K562 (cell line): ENCODE data around the gene C11orf91. TPM values are rescaled to one million over a fixed set of nuclear protein-coding genes. Genes with fewer than 3 reads are reported as not detected.

ENCODE experiments used
- CBFA2T3 ChIP-seq: fragments of 450-650 bp; IDR thresholded peaks from 2 replicates; pipeline ENCODE4 v1.6.1; 2017
- ETS2 ChIP-seq: IDR thresholded peaks from 2 replicates; pipeline ENCODE4 v1.6.1; 2016; ENCODE audit warnings: borderline replicate concordance, missing genetic modification characterization, mild to moderate bottlenecking, moderate library complexity, missing compliant biosample characterization; ENCODE audit not compliant: poor library complexity, severe bottlenecking
- ETV5 ChIP-seq: sonication (generic); formaldehyde crosslinking; IDR thresholded peaks from 2 replicates; pipeline ENCODE4 v1.4.0; 2020; ENCODE audit warnings: low read depth, mild to moderate bottlenecking, missing genetic modification reagents
- HIVEP1 ChIP-seq: fragments of 250-450 bp; sonication (Bioruptor Pico); IDR thresholded peaks from 2 replicates; pipeline ENCODE4 v1.4.0; 2020; ENCODE audit warnings: mild to moderate bottlenecking
- KDM4B ChIP-seq, 2 experiments: fragments of 450-650 bp in 1 of 2; sonication (generic) in 1 of 2; IDR thresholded peaks; 2 replicates each; pipeline ENCODE4 v1.6.1; 2016 to 2017; ENCODE audit warnings: borderline replicate concordance in 2 of 2, antibody characterized with exemption in 1 of 2, low read depth in 1 of 2, mild to moderate bottlenecking in 1 of 2
- LEF1 ChIP-seq: fragments of 450-650 bp; IDR thresholded peaks from 2 replicates; pipeline ENCODE4 v1.6.1; 2016; ENCODE audit warnings: mild to moderate bottlenecking
- MCM2 ChIP-seq: fragments of 450-650 bp; IDR thresholded peaks from 2 replicates; pipeline ENCODE4 v1.6.1; 2017; ENCODE audit warnings: low read depth, mild to moderate bottlenecking
- POU5F1 ChIP-seq: fragments of 150-350 bp; IDR thresholded peaks from 2 replicates; pipeline ENCODE4 v1.6.1; 2014; ENCODE audit warnings: borderline replicate concordance, low read length, low read depth, mild to moderate bottlenecking; ENCODE audit not compliant: partially characterized antibody
- PURB ChIP-seq: sonication (generic); formaldehyde crosslinking; IDR thresholded peaks from 2 replicates; pipeline ENCODE4 v1.9.0; 2021; ENCODE audit warnings: low read depth, mild to moderate bottlenecking, missing genetic modification reagents
- PYGO2 ChIP-seq: fragments of 450-650 bp; IDR thresholded peaks from 2 replicates; pipeline ENCODE4 v1.6.1; 2016; ENCODE audit warnings: mild to moderate bottlenecking, missing genetic modification characterization, moderate library complexity, missing compliant biosample characterization
- SIRT6 ChIP-seq: IDR thresholded peaks from one replicate; pipeline ENCODE4 v1.6.1; 2012; ENCODE audit warnings: low read depth, mild to moderate bottlenecking, control low read depth, inconsistent platforms, low read length, moderate library complexity
- SPI1 ChIP-seq: IDR thresholded peaks from 2 replicates; pipeline ENCODE4 v1.6.1; 2011; ENCODE audit warnings: low read depth, low read length, control low read depth, borderline replicate concordance
- TAL1 ChIP-seq: fragments of 450-650 bp; IDR thresholded peaks from 2 replicates; pipeline ENCODE4 v1.6.1; 2016; ENCODE audit warnings: mild to moderate bottlenecking
- TCF3 ChIP-seq: sonication (generic); formaldehyde crosslinking; IDR thresholded peaks from 2 replicates; pipeline ENCODE4 v1.4.0; 2020; ENCODE audit warnings: mild to moderate bottlenecking, missing genetic modification reagents
- YY1 ChIP-seq, 3 experiments: IDR thresholded peaks; 2 replicates each; pipeline ENCODE4 v1.6.1; 2011; ENCODE audit warnings: low read length in 2 of 3, mild to moderate bottlenecking in 2 of 3, moderate library complexity in 2 of 3, borderline replicate concordance in 1 of 3, control low read depth in 1 of 3, low read depth in 1 of 3; ENCODE audit not compliant: insufficient read depth in 3 of 3, insufficient replicate concordance in 2 of 3, control insufficient read depth in 1 of 3, insufficient read length in 1 of 3; ENCODE audit errors: extremely low read depth in 1 of 3
- ZNF174 ChIP-seq: fragments of 250-450 bp; sonication (Bioruptor Pico); IDR thresholded peaks from 2 replicates; pipeline ENCODE4 v1.4.0; 2020; ENCODE audit warnings: mild to moderate bottlenecking
- ZNF217 ChIP-seq: sonication (generic); formaldehyde crosslinking; IDR thresholded peaks from 2 replicates; pipeline ENCODE4 v1.8.0; 2022; ENCODE audit warnings: mild to moderate bottlenecking, missing genetic modification reagents
- ZNF239 ChIP-seq: fragments of 250-450 bp; sonication (Bioruptor Pico); IDR thresholded peaks from 2 replicates; pipeline ENCODE4 v1.4.0; 2020; ENCODE audit warnings: mild to moderate bottlenecking
- polyA plus RNA-seq, 8 experiments: library from polyadenylated mRNA; depleted of rRNA in 4 of 8; stranded (reverse) in 5 of 8; unstranded in 3 of 8; fragments of >200 nt; fragmentation: Nextera tagmentation in 2 of 8; fragmentation: Illumina TruSeq in 1 of 8; extraction: Ambion mirVana in 2 of 8; extraction: Trizol in 1 of 8; gene quantifications; 2 replicates each; pipeline versions ENCODE4 v1.2.1 to v1.2.3, GENCODE V29; 2011 to 2014; ENCODE audit warnings: inconsistent platforms in 1 of 8, missing spikeins in 1 of 8
- total RNA-seq, 7 experiments: library from RNA; depleted of rRNA in 6 of 7; stranded (reverse); fragments of >200 nt in 6 of 7; fragmentation: Illumina TruSeq in 2 of 7; extraction: Trizol in 2 of 7; gene quantifications; 2 replicates each; pipeline versions ENCODE4 v1.2.1 to v1.2.3, GENCODE V29; 2011 to 2021; ENCODE audit warnings: low replicate concordance in 1 of 7
- TF ChIP-seq, protein P1 (sequence below): fragments of 450-650 bp; formaldehyde crosslinking; conservative IDR thresholded peaks from 2 replicates; pipeline ENCODE4 v1.4.0; 2022; ENCODE audit warnings: mild to moderate bottlenecking, missing genetic modification characterization
- TF ChIP-seq, protein P2 (sequence below): sonication (generic); formaldehyde crosslinking; IDR thresholded peaks from 2 replicates; pipeline ENCODE4 v1.8.0; 2023; ENCODE audit warnings: missing genetic modification reagents, mild to moderate bottlenecking, borderline replicate concordance
- TF ChIP-seq, protein P3 (sequence below): sonication (generic); formaldehyde crosslinking; IDR thresholded peaks from 2 replicates; pipeline ENCODE4 v1.8.0; 2022; ENCODE audit warnings: mild to moderate bottlenecking, missing genetic modification reagents

C11orf91 gene
- total and polyA plus RNA-seq, 9 of the 15 experiments (the other 6 are each of a cell fraction or from before 2014, with no cell fraction given) = not detected

- TF ChIP-seq YY1 (IDR thresholded peaks at IDR 0.05; ENCODE audit: borderline replicate concordance in 1 of 3, control insufficient read depth in 1 of 3, extremely low read depth in 1 of 3, insufficient read depth in 3 of 3, insufficient read length in 1 of 3, insufficient replicate concordance in 2 of 3, low read depth in 1 of 3, low read length in 2 of 3) = no peak
- no peak for TF ChIP-seq ZNF239 (CRISPR knock-in tag)
- TF ChIP-seq ETV5 = no peak
- TF ChIP-seq, protein P1, sequence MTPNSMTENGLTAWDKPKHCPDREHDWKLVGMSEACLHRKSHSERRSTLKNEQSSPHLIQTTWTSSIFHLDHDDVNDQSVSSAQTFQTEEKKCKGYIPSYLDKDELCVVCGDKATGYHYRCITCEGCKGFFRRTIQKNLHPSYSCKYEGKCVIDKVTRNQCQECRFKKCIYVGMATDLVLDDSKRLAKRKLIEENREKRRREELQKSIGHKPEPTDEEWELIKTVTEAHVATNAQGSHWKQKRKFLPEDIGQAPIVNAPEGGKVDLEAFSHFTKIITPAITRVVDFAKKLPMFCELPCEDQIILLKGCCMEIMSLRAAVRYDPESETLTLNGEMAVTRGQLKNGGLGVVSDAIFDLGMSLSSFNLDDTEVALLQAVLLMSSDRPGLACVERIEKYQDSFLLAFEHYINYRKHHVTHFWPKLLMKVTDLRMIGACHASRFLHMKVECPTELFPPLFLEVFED (CRISPR knock-in tag) = no peak
- no peak for TF ChIP-seq POU5F1
- no peak for TF ChIP-seq ZNF217
- TF ChIP-seq LEF1 = 0 out of 2 replicates have a peak, but pooled peaks have one; percentile 15
- no peak for TF ChIP-seq ETS2 (tag)
- no peak for TF ChIP-seq TAL1
- peak; percentile 14; the same call in 1 of the 2 replicates for TF ChIP-seq TCF3 (CRISPR knock-in tag)
- no peak for TF ChIP-seq PYGO2 (tag)
- TF ChIP-seq, protein P2, sequence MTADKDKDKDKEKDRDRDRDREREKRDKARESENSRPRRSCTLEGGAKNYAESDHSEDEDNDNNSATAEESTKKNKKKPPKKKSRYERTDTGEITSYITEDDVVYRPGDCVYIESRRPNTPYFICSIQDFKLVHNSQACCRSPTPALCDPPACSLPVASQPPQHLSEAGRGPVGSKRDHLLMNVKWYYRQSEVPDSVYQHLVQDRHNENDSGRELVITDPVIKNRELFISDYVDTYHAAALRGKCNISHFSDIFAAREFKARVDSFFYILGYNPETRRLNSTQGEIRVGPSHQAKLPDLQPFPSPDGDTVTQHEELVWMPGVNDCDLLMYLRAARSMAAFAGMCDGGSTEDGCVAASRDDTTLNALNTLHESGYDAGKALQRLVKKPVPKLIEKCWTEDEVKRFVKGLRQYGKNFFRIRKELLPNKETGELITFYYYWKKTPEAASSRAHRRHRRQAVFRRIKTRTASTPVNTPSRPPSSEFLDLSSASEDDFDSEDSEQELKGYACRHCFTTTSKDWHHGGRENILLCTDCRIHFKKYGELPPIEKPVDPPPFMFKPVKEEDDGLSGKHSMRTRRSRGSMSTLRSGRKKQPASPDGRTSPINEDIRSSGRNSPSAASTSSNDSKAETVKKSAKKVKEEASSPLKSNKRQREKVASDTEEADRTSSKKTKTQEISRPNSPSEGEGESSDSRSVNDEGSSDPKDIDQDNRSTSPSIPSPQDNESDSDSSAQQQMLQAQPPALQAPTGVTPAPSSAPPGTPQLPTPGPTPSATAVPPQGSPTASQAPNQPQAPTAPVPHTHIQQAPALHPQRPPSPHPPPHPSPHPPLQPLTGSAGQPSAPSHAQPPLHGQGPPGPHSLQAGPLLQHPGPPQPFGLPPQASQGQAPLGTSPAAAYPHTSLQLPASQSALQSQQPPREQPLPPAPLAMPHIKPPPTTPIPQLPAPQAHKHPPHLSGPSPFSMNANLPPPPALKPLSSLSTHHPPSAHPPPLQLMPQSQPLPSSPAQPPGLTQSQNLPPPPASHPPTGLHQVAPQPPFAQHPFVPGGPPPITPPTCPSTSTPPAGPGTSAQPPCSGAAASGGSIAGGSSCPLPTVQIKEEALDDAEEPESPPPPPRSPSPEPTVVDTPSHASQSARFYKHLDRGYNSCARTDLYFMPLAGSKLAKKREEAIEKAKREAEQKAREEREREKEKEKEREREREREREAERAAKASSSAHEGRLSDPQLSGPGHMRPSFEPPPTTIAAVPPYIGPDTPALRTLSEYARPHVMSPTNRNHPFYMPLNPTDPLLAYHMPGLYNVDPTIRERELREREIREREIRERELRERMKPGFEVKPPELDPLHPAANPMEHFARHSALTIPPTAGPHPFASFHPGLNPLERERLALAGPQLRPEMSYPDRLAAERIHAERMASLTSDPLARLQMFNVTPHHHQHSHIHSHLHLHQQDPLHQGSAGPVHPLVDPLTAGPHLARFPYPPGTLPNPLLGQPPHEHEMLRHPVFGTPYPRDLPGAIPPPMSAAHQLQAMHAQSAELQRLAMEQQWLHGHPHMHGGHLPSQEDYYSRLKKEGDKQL (CRISPR knock-in tag) = peak; percentile 68; the same call in 1 of the 2 replicates
- TF ChIP-seq, protein P3, sequence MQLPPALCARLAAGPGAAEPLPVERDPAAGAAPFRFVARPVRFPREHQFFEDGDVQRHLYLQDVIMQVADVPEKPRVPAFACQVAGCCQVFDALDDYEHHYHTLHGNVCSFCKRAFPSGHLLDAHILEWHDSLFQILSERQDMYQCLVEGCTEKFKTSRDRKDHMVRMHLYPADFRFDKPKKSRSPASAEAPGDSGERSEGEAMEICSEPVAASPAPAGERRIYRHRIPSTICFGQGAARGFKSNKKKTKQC (CRISPR knock-in tag) = no peak
- 0 out of 2 replicates have a peak, but pooled peaks have one; percentile 16 for TF ChIP-seq SPI1
- no peak for TF ChIP-seq MCM2
- no peak for TF ChIP-seq KDM4B (IDR thresholded peaks at IDR 0.05; ENCODE audit: borderline replicate concordance in 2 of 2, low read depth in 1 of 2)
- no peak for TF ChIP-seq SIRT6
- peak; percentile 70 for TF ChIP-seq CBFA2T3
- no peak for TF ChIP-seq ZNF174
- TF ChIP-seq HIVEP1 (CRISPR knock-in tag) = no peak
- TF ChIP-seq PURB (CRISPR knock-in tag) = no peak
Measured at GRCh38 chr11:33723238-33723881, 22.7 kb upstream of the C11orf91 start (continued).
